ENCODE data around the gene TP53I3. TPM values are rescaled to one million over a fixed set of nuclear protein-coding genes. Genes with fewer than 3 reads are reported as not detected.
"Not testable (repeated sequence)": the region's sequence is repeated elsewhere in the genome, so short reads cannot be mapped to it uniquely, and the experiment has no call there.

The TP53I3 gene
- polyA plus RNA-seq, 1 donor: 25.8 TPM

- not testable (repeated sequence) for DNase-seq (ENCODE audit: low read depth)
These were observed 16.1 kb upstream of the TP53I3 start for GRCh38 chr2:24100732-24101131.

- not testable (repeated sequence) for DNase-seq (ENCODE audit: low read depth)
These were observed 10.6 kb upstream of the TP53I3 start for GRCh38 chr2:24095171-24095677.

GRCh38 chr2:24093270-24093669 is 8.6 kb upstream of the TP53I3 start:
- DNase-seq (ENCODE audit: low read depth): not testable (repeated sequence)

GRCh38 chr2:24088821-24089359 is 4.3 kb upstream of the TP53I3 start:
- no peak for DNase-seq (ENCODE audit: low read depth)

- no peak for DNase-seq (ENCODE audit: low read depth)
These were observed 2.4 kb upstream of the TP53I3 start for GRCh38 chr2:24087032-24087431.

- DNase-seq (ENCODE audit: low read depth): no peak
These were observed 1.6 kb upstream of the TP53I3 start for GRCh38 chr2:24086241-24086640.

GRCh38 chr2:24085200-24085489 is 511 bp upstream of the TP53I3 start:
- DNase-seq (ENCODE audit: low read depth): no peak

- DNase-seq (ENCODE audit: low read depth): no peak
These were observed 858 bp downstream of the TP53I3 start for GRCh38 chr2:24083567-24084385.

- no peak for DNase-seq (ENCODE audit: low read depth)
These were observed 1.7 kb downstream of the TP53I3 start for GRCh38 chr2:24082787-24083566.

GRCh38 chr2:24080701-24081100 is 3.9 kb downstream of the TP53I3 start:
- DNase-seq (ENCODE audit: low read depth): no peak

- no peak for DNase-seq (ENCODE audit: low read depth)
These were observed 6.8 kb downstream of the TP53I3 start for GRCh38 chr2:24077879-24078278.

- DNase-seq (ENCODE audit: low read depth): no peak
These were observed 7.1 kb downstream of the TP53I3 start for GRCh38 chr2:24077535-24077877.

GRCh38 chr2:24076849-24077534 is 7.6 kb downstream of the TP53I3 start:
- DNase-seq (ENCODE audit: low read depth): no peak

GRCh38 chr2:24075915-24076848 is 8.5 kb downstream of the TP53I3 start, which contains the start of gene SF3B6:
TSS of gene SF3B6 (minus strand) at chr2:24076326. CDS start at chr2:24076229, 97 bp downstream.
- peak; percentile 96 for DNase-seq (ENCODE audit: low read depth)

- no peak for DNase-seq (ENCODE audit: low read depth)
These were observed 9.4 kb downstream of the TP53I3 start for GRCh38 chr2:24075259-24075658.

- no peak for DNase-seq (ENCODE audit: low read depth)
These were observed 10.8 kb downstream of the TP53I3 start for GRCh38 chr2:24073816-24074215.

GRCh38 chr2:24072259-24072658 is 12.4 kb downstream of the TP53I3 start:
- no peak for DNase-seq (ENCODE audit: low read depth)

- DNase-seq (ENCODE audit: low read depth): no peak
These were observed 19.3 kb downstream of the TP53I3 start for GRCh38 chr2:24065341-24065740.

- DNase-seq (ENCODE audit: low read depth): no peak
These were observed 25.9 kb downstream of the TP53I3 start for GRCh38 chr2:24058564-24059271.

- no peak for DNase-seq (ENCODE audit: low read depth)
These were observed 28.9 kb downstream of the TP53I3 start for GRCh38 chr2:24055750-24056149.

Measured in forelimb muscle (tissue), 1 donor.